Uterus (tissue), 2 donors: ENCODE data around the gene FGFR3.

Experiments used
- CTCF ChIP-seq, 4 experiments: fragments of 200-600 bp in 2 of 4; fragments of 450-650 bp in 2 of 4; sonication (generic) in 2 of 4; IDR thresholded peaks; one replicate each; pipeline ENCODE4 v1.5.1; 2016 to 2019; ENCODE audit warnings: antibody characterized with exemption in 4 of 4, mild to moderate bottlenecking in 2 of 4, moderate library complexity in 1 of 4
- POLR2A ChIP-seq, 2 donors: fragments of 450-650 bp; IDR thresholded peaks; one replicate each; pipeline ENCODE4 v1.6.1; 2016; ENCODE audit warnings: antibody characterized with exemption in 2 of 2, mild to moderate bottlenecking in 1 of 2, moderate library complexity in 1 of 2

- TF ChIP-seq CTCF (IDR thresholded peaks at IDR 0.05): no peak
- TF ChIP-seq POLR2A (IDR thresholded peaks at IDR 0.05): no peak
Measured at GRCh38 chr4:1808396-1808795, 15.3 kb downstream of the FGFR3 start.
